Sigmoid colon (tissue), 7 donors: ENCODE results near the gene KRTAP22-1. TPM values are rescaled to one million over a fixed set of nuclear protein-coding genes. Genes with fewer than 3 reads are reported as not detected.

Source experiments
- DNase-seq: peaks from one replicate; pipeline ENCODE4 v3.0.0-alpha.2; 2019
- H3K27ac ChIP-seq, 4 donors: fragments of 200-600 bp; sonication (generic); one replicate each; pipeline ENCODE4 v1.5.1; 2016 to 2019; ENCODE audit warnings: mild to moderate bottlenecking in 1 of 4
- H3K27me3 ChIP-seq, 3 donors: fragments of 200-600 bp; sonication (generic); one replicate each; pipeline ENCODE4 v1.5.1; 2019; ENCODE audit warnings: mild to moderate bottlenecking in 1 of 3
- H3K36me3 ChIP-seq, 4 donors: fragments of 200-600 bp; sonication (generic); one replicate each; pipeline ENCODE4 v1.5.1; 2016 to 2019
- H3K4me1 ChIP-seq, 4 donors: fragments of 200-600 bp; sonication (generic); one replicate each; pipeline ENCODE4 v1.5.1; 2017 to 2019
- H3K4me3 ChIP-seq, 4 donors: fragments of 200-600 bp; sonication (generic); one replicate each; pipeline ENCODE4 v1.5.1; 2017 to 2019; ENCODE audit warnings: mild to moderate bottlenecking in 2 of 4, moderate library complexity in 1 of 4
- H3K9me3 ChIP-seq, 4 donors: fragments of 200-600 bp in 3 of 4; sonication (generic) in 3 of 4; one replicate each; pipeline versions ENCODE4 v1.5.1 to v1.6.1; 2013 to 2019
- EP300 ChIP-seq, 4 donors: sonication (generic); formaldehyde crosslinking; IDR thresholded peaks; one replicate each; pipeline ENCODE4 v1.6.1; 2017; ENCODE audit warnings: antibody characterized with exemption in 4 of 4
- POLR2A ChIP-seq, 2 donors: fragments of 450-650 bp; IDR thresholded peaks; one replicate each; pipeline ENCODE4 v1.6.1; 2016; ENCODE audit warnings: antibody characterized with exemption in 2 of 2, mild to moderate bottlenecking in 2 of 2, moderate library complexity in 2 of 2
- POLR2AphosphoS5 ChIP-seq, 4 donors: sonication (generic); formaldehyde crosslinking; IDR thresholded peaks; one replicate each; pipeline ENCODE4 v1.6.1; 2017; ENCODE audit warnings: antibody characterized with exemption in 4 of 4
- WGBS, 2 donors: extraction: QIAGEN DNeasy Blood & Tissue Kit; methylation state at CpG; one replicate each; pipeline ENCODE4 v1.1.7; 2013; 5-methylcytosine and 5-hydroxymethylcytosine counted together
- intact Hi-C: fragments of 100-400 bp; cut with DNase I; formaldehyde crosslinking; loops from one replicate; pipeline ENCODE4 v1.15.1; 2023
- polyA plus RNA-seq, 3 donors: library from polyadenylated mRNA; stranded (reverse); fragments of 200-250 nt; gene quantifications; one replicate each; pipeline ENCODE4 v1.2.3, GENCODE V29; 2013
- total RNA-seq, 4 donors: library from RNA; depleted of rRNA; stranded (reverse); fragments of >200 nt; gene quantifications; one replicate each; pipeline ENCODE4 v1.1.0, GENCODE V29; 2016
- TF ChIP-seq, protein P1 (sequence below), 4 experiments: fragments of 450-650 bp in 3 of 4; fragments of 200-600 bp in 1 of 4; IDR thresholded peaks; one replicate each; pipeline ENCODE4 v1.5.1; 2016 to 2019; ENCODE audit warnings: antibody characterized with exemption in 4 of 4, mild to moderate bottlenecking in 3 of 4, moderate library complexity in 2 of 4
- donor health status: healthy with polysubstance abuse.
- donor health status: Bipolar disorder and iron deficiency.
- donor health status: healthy.

The KRTAP22-1 gene
- total and polyA plus RNA-seq, 7 donors: not detected

DNA sequence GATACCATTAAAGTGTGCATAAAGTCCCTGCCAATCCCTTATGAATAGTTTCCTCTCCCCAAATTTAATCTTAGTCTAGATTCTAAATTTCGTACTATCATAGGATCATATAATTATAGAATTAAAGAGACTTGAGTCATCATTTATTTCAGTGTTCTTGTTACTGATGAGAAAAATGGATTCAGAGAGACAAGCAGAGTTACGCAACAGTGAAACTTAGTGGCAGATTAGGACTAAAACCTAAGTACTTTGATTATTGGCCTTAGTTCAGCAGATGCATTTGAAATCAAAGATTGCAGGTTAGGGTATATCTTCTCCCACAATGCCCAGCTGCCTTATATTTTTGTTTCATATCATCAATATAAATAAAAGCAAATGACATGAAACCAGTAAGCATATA, 38.9 kb upstream of the KRTAP22-1 start:
- DNase-seq: no peak
- Histone ChIP-seq H3K4me3 (no peak overlapping the region), H3K9me3 (peaks cover 0 to 2% (median 0%) of the 10 kb centered on the region in 4 donors), H3K27ac (no peak overlapping the region), H3K36me3 (no peaks in the 10 kb centered on the region), H3K4me1 (no peaks in the 10 kb centered on the region), H3K27me3 (no peaks in the 10 kb centered on the region)
- TF ChIP-seq EP300 (IDR thresholded peaks at IDR 0.05): no peak
- no peak for TF ChIP-seq POLR2A (IDR thresholded peaks at IDR 0.05)
- no peak for TF ChIP-seq POLR2AphosphoS5 (IDR thresholded peaks at IDR 0.05)
- TF ChIP-seq, protein P1, sequence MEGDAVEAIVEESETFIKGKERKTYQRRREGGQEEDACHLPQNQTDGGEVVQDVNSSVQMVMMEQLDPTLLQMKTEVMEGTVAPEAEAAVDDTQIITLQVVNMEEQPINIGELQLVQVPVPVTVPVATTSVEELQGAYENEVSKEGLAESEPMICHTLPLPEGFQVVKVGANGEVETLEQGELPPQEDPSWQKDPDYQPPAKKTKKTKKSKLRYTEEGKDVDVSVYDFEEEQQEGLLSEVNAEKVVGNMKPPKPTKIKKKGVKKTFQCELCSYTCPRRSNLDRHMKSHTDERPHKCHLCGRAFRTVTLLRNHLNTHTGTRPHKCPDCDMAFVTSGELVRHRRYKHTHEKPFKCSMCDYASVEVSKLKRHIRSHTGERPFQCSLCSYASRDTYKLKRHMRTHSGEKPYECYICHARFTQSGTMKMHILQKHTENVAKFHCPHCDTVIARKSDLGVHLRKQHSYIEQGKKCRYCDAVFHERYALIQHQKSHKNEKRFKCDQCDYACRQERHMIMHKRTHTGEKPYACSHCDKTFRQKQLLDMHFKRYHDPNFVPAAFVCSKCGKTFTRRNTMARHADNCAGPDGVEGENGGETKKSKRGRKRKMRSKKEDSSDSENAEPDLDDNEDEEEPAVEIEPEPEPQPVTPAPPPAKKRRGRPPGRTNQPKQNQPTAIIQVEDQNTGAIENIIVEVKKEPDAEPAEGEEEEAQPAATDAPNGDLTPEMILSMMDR (IDR thresholded peaks at IDR 0.05): no peak
- 83 to 87% methylated on average over 2 of the region's 2 CpGs for WGBS, 2 donors
- intact Hi-C loops: no loop called here

DNA sequence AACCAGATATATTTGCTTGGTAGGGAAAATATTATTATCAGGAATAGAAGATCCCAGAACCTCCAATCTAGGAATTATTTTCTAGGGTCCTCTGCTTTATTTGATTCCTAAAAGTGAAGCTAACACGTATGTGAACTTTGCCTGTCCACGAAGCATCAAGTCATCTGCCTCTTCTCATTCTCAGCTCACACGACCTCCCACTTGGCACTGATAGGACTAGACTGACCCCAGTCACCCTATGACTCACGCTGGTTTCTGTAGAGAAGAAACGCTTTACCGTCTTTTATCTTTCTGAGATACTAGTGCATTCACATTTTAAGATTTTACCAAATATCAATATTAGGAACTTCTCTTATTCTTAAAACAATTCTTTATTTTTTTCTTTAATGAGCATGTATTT, 37.8 kb upstream of the KRTAP22-1 start:
- TF ChIP-seq POLR2A (IDR thresholded peaks at IDR 0.05) (no peak), POLR2AphosphoS5 (IDR thresholded peaks at IDR 0.05) (no peak), EP300 (IDR thresholded peaks at IDR 0.05) (no peak)
- TF ChIP-seq, protein P1 (IDR thresholded peaks at IDR 0.05): no peak
- H3K27ac ChIP-seq: no peak overlapping the region
- no peaks in the 10 kb centered on the region for H3K36me3 ChIP-seq
- intact Hi-C loops: no loop called here
- WGBS, 2 donors: 66 to 83% methylated on average over 6 of the region's 6 CpGs
- H3K4me1 ChIP-seq: no peaks in the 10 kb centered on the region
- H3K9me3 ChIP-seq: peaks cover 0 to 2% (median 0%) of the 10 kb centered on the region in 4 donors
- H3K4me3 ChIP-seq: no peak overlapping the region
- no peak for DNase-seq
- no peaks in the 10 kb centered on the region for H3K27me3 ChIP-seq

DNA sequence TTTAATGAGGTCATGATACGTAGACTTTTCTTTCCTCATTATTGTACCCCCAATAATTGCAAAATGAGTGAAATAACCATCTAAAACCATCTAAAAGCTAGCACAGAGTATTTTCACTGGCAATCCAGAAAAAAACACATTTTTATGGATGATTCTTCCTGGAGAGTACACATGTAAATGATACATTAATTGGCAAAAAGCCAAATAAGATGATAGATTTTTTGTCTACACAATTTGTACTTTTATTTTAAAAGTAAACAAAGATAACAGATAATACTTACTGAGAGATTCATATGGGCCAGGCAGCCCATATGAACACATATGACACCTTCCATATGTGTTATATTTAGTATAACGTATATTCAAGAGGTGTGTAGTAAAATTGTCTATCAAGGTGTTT, 37.3 kb upstream of the KRTAP22-1 start:
- Histone ChIP-seq H3K27ac (no peak overlapping the region), H3K27me3 (no peaks in the 10 kb centered on the region), H3K9me3 (peaks cover 0 to 2% (median 0%) of the 10 kb centered on the region in 4 donors), H3K4me3 (no peak overlapping the region), H3K36me3 (no peaks in the 10 kb centered on the region), H3K4me1 (no peaks in the 10 kb centered on the region)
- WGBS, 2 donors: 81 to 87% methylated on average over 2 of the region's 2 CpGs
- intact Hi-C loops: no loop called here
- TF ChIP-seq EP300 (IDR thresholded peaks at IDR 0.05) (no peak), POLR2A (IDR thresholded peaks at IDR 0.05) (no peak)
- no peak for DNase-seq

DNA sequence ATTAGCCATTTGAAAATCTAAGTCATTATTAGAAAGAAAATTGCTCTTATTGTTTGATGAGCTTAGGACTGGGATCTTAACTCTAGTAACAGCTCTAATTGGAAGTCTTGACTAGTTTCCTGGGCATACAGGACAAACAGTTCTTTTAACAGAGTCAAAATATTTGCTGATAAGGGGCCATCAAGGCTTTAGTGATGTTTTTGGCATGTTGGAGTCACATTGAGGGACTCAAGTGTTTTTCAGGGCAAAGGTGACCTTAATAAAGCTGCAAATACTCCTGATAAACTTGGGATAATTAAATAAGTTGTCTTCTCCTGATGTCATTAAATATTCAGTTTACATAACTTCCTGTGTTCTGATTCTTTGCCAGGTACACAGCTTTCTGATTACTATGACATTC, 33.3 kb upstream of the KRTAP22-1 start:
- intact Hi-C loops: no loop called here
- TF ChIP-seq EP300 (IDR thresholded peaks at IDR 0.05) (no peak), POLR2A (IDR thresholded peaks at IDR 0.05) (no peak), POLR2AphosphoS5 (IDR thresholded peaks at IDR 0.05) (no peak)
- TF ChIP-seq, protein P1 (IDR thresholded peaks at IDR 0.05): no peak

DNA sequence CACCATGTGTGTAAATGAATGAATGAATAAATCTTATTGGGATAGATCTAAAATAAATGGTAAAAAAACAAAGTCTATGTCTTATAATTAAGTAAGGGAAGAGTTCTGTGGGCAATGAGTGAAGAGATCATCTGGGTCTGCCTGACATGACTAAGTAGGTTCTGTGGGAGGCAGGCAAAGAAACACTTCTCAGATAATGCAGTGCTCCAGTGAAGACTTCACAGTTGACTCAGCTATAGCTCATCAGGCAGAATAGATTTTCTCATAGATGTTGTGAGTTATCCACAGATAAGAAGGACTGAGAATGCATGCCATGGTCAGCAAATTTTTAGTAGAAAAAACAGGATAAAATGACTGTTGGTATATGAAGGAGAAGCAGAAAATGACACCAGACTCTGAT, 23.1 kb upstream of the KRTAP22-1 start:
- no peak overlapping the region for H3K4me3 ChIP-seq
- no peaks in the 10 kb centered on the region for H3K4me1 ChIP-seq
- TF ChIP-seq, protein P1 (IDR thresholded peaks at IDR 0.05): no peak
- TF ChIP-seq POLR2A (IDR thresholded peaks at IDR 0.05) (no peak), POLR2AphosphoS5 (IDR thresholded peaks at IDR 0.05) (no peak), EP300 (IDR thresholded peaks at IDR 0.05) (no peak)
- H3K36me3 ChIP-seq: no peaks in the 10 kb centered on the region
- no peaks in the 10 kb centered on the region for H3K9me3 ChIP-seq
- no peaks in the 10 kb centered on the region for H3K27me3 ChIP-seq
- no peak overlapping the region for H3K27ac ChIP-seq
- no peak for DNase-seq
- intact Hi-C loops: no loop called here

More for the DNA sequence above, 33.3 kb upstream of the KRTAP22-1 start:
- H3K9me3 ChIP-seq: peaks cover 0 to 2% (median 0%) of the 10 kb centered on the region in 4 donors
- no peak overlapping the region for H3K27ac ChIP-seq
- no peak overlapping the region for H3K4me3 ChIP-seq
- no peak for DNase-seq
- no peaks in the 10 kb centered on the region for H3K36me3 ChIP-seq
- no peaks in the 10 kb centered on the region for H3K27me3 ChIP-seq
- H3K4me1 ChIP-seq: no peaks in the 10 kb centered on the region
